Panc1 (cell line): ENCODE data around the gene NUDT22. TPM values are rescaled to one million over a fixed set of nuclear protein-coding genes. Genes with fewer than 3 reads are reported as not detected.
A peak's percentile ranks its signal among the peaks of the same experiment; 100 is the strongest.

Experiments used
- ATAC-seq: fragments of 200-7000 bp; cut with Tn5 transposase; 2 replicates; pipeline ENCODE4 v1.9.1; 2020; ENCODE audit warnings: mild to moderate bottlenecking, moderate library complexity
- BruUV-seq: library from RNA; stranded (reverse); fragments of 400-500 nt; replicated peaks from 2 replicates; lab custom pipeline; 2021; lab: Mats Ljungman, UMichigan
- CTCF ChIA-PET: fragments of 300-600 bp; sonication (Branson Sonifier 250); formaldehyde crosslinking; loops from one replicate; lab custom pipeline; 2022; ENCODE audit warnings: antibody characterized with exemption; lab: Charles Lee
- POLR2A ChIA-PET: fragments of 300-600 bp; sonication (Branson Sonifier 250); formaldehyde crosslinking; loops from one replicate; lab custom pipeline; 2022; ENCODE audit warnings: antibody characterized with exemption; lab: Charles Lee
- DNase-seq: peaks from one replicate; pipeline ENCODE4 v3.0.0-alpha.2; 2010; ENCODE audit warnings: low read depth, low spot score
- H3K27ac ChIP-seq: 2 replicates; pipeline ENCODE4 v1.5.1; 2011; ENCODE audit warnings: mild to moderate bottlenecking, low read length, inconsistent platforms
- H3K27me3 ChIP-seq: fragments of 200-500 bp; sonication (Bioruptor generic); 2 replicates; pipeline ENCODE4 v1.6.0; 2014; ENCODE audit warnings: low read length, inconsistent platforms; ENCODE audit not compliant: control insufficient read depth, insufficient read depth
- H3K36me3 ChIP-seq: fragments of 200-500 bp; sonication (Bioruptor generic); 2 replicates; pipeline ENCODE4 v1.5.1; 2014; ENCODE audit warnings: inconsistent platforms, mild to moderate bottlenecking, low read length, moderate library complexity; ENCODE audit not compliant: control insufficient read depth, insufficient read depth
- H3K4me1 ChIP-seq: 2 replicates; pipeline ENCODE4 v1.5.1; 2011; ENCODE audit warnings: inconsistent platforms, mild to moderate bottlenecking, low read length, moderate library complexity; ENCODE audit not compliant: control insufficient read depth, insufficient read depth
- H3K4me3 ChIP-seq, 2 experiments: 2 replicates each; pipeline ENCODE4 v1.5.1; 2011 to 2012; ENCODE audit warnings: low read depth in 2 of 2, low read length in 2 of 2, mild to moderate bottlenecking in 2 of 2, inconsistent platforms in 1 of 2, moderate library complexity in 1 of 2
- H3K9me3 ChIP-seq: fragments of 200-500 bp; sonication (Bioruptor generic); 2 replicates; pipeline ENCODE4 v1.5.1; 2014; ENCODE audit warnings: low read depth, mild to moderate bottlenecking, inconsistent platforms, low read length, moderate library complexity; ENCODE audit not compliant: control insufficient read depth, insufficient read depth
- POLR2AphosphoS5 ChIP-seq: IDR thresholded peaks from 2 replicates; pipeline ENCODE4 v1.6.1; 2012; ENCODE audit warnings: mild to moderate bottlenecking, low read depth, low read length, moderate library complexity
- SIN3A ChIP-seq: IDR thresholded peaks from 2 replicates; pipeline ENCODE4 v1.6.1; 2012; ENCODE audit warnings: low read depth, mild to moderate bottlenecking, low read length, moderate library complexity, borderline replicate concordance; ENCODE audit not compliant: insufficient read depth
- TCF7L2 ChIP-seq: IDR thresholded peaks from 2 replicates; pipeline ENCODE4 v1.6.1; 2011; ENCODE audit warnings: mild to moderate bottlenecking, low read depth, low read length, inconsistent platforms
- in situ Hi-C: cut with HindIII; loops from 2 replicates; pipeline ENCODE4 v1.10.0; 2016; ENCODE audit warnings: low sequenced_read_pairs, low pct_unique_long_range_greater_than_20kb
- intact Hi-C: fragments of 100-400 bp; cut with micrococcal nuclease; formaldehyde crosslinking; loops from one replicate; pipeline ENCODE4 v1.10.0; 2022; ENCODE audit not compliant: unreplicated experiment
- total RNA-seq: library from RNA; stranded (reverse); gene quantifications from one replicate; pipeline ENCODE4 v1.2.1, GENCODE V29; 2021; ENCODE audit not compliant: unreplicated experiment
- TF ChIP-seq, protein P1 (sequence below), 2 experiments: IDR thresholded peaks; 2 replicates each; pipeline ENCODE4 v1.6.1; 2011 to 2012; ENCODE audit warnings: low read depth in 2 of 2, control low read depth in 1 of 2, low read length in 1 of 2, mild to moderate bottlenecking in 1 of 2, moderate library complexity in 1 of 2; ENCODE audit not compliant: insufficient read depth in 1 of 2
- TF ChIP-seq, protein P2 (sequence below): fragments of 450-650 bp; IDR thresholded peaks from 2 replicates; pipeline ENCODE4 v1.5.1; 2017; ENCODE audit warnings: mild to moderate bottlenecking

The NUDT22 gene
- total RNA-seq, 1 experiment from 2014 or later = 98.8 TPM

DNA sequence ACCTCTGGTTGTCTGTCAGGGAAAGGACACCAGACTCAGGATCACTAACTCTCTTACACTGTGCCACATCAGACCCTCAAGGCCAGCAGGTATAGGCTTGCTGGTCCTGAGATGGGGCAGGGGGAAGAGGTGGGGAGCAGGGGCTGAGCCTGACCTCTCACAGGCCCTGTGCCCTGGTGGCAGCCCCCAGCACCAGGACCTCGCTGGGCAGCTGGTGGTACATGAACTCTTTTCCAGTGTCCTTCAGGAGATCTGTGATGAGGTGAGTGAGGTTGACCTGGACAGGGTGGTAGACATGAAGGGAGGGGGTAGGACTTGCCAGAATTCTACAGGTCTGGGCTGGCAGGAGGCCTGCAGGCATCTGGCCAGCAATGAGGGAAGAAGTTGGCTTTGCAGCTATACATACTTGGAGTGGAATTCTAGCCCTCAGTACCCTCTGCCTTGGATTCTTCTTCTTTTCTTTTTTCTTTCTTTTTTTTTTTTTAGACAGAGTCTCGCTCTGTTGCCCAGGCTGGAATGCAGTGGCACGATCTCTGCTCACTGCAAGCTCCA is 1.4 kb downstream of the NUDT22 start:
- in situ Hi-C loops (no loop called here), intact Hi-C loops (no loop called here)
- TF ChIP-seq, protein P1, sequence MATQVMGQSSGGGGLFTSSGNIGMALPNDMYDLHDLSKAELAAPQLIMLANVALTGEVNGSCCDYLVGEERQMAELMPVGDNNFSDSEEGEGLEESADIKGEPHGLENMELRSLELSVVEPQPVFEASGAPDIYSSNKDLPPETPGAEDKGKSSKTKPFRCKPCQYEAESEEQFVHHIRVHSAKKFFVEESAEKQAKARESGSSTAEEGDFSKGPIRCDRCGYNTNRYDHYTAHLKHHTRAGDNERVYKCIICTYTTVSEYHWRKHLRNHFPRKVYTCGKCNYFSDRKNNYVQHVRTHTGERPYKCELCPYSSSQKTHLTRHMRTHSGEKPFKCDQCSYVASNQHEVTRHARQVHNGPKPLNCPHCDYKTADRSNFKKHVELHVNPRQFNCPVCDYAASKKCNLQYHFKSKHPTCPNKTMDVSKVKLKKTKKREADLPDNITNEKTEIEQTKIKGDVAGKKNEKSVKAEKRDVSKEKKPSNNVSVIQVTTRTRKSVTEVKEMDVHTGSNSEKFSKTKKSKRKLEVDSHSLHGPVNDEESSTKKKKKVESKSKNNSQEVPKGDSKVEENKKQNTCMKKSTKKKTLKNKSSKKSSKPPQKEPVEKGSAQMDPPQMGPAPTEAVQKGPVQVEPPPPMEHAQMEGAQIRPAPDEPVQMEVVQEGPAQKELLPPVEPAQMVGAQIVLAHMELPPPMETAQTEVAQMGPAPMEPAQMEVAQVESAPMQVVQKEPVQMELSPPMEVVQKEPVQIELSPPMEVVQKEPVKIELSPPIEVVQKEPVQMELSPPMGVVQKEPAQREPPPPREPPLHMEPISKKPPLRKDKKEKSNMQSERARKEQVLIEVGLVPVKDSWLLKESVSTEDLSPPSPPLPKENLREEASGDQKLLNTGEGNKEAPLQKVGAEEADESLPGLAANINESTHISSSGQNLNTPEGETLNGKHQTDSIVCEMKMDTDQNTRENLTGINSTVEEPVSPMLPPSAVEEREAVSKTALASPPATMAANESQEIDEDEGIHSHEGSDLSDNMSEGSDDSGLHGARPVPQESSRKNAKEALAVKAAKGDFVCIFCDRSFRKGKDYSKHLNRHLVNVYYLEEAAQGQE (IDR thresholded peaks at IDR 0.05; ENCODE audit: insufficient read depth in 1 of 2, low read depth in 2 of 2, low read length in 1 of 2) = no peak
- TF ChIP-seq SIN3A = no peak
- TF ChIP-seq POLR2AphosphoS5 = no peak
- TF ChIP-seq TCF7L2 = no peak
- TF ChIP-seq, protein P2, sequence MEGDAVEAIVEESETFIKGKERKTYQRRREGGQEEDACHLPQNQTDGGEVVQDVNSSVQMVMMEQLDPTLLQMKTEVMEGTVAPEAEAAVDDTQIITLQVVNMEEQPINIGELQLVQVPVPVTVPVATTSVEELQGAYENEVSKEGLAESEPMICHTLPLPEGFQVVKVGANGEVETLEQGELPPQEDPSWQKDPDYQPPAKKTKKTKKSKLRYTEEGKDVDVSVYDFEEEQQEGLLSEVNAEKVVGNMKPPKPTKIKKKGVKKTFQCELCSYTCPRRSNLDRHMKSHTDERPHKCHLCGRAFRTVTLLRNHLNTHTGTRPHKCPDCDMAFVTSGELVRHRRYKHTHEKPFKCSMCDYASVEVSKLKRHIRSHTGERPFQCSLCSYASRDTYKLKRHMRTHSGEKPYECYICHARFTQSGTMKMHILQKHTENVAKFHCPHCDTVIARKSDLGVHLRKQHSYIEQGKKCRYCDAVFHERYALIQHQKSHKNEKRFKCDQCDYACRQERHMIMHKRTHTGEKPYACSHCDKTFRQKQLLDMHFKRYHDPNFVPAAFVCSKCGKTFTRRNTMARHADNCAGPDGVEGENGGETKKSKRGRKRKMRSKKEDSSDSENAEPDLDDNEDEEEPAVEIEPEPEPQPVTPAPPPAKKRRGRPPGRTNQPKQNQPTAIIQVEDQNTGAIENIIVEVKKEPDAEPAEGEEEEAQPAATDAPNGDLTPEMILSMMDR = no peak
- ATAC-seq (no peak), DNase-seq (no peak)
- H3K27me3 ChIP-seq = no peaks in the 10 kb centered on the region
- peak overlapping the region; percentile 90 for H3K27ac ChIP-seq
- H3K36me3 ChIP-seq = peaks cover 2% of the 10 kb centered on the region
- peaks cover 32% of the 10 kb centered on the region for H3K4me1 ChIP-seq
- no TSS peak for BruUV-seq
- CTCF ChIA-PET = interaction anchor here (0.6 kb wide), 1 partner anchor 23 kb away, joined by 5 read pairs; no protein-coding TSS in a partner anchor
- H3K4me3 ChIP-seq = peak overlapping the region; percentile 76 to 86
- no peaks in the 10 kb centered on the region for H3K9me3 ChIP-seq
- POLR2A ChIA-PET = interaction anchor here (0.6 to 0.8 kb wide), 2 partner anchors 14 to 47 kb away, joined by 4 to 9 read pairs; no protein-coding TSS in a partner anchor

DNA sequence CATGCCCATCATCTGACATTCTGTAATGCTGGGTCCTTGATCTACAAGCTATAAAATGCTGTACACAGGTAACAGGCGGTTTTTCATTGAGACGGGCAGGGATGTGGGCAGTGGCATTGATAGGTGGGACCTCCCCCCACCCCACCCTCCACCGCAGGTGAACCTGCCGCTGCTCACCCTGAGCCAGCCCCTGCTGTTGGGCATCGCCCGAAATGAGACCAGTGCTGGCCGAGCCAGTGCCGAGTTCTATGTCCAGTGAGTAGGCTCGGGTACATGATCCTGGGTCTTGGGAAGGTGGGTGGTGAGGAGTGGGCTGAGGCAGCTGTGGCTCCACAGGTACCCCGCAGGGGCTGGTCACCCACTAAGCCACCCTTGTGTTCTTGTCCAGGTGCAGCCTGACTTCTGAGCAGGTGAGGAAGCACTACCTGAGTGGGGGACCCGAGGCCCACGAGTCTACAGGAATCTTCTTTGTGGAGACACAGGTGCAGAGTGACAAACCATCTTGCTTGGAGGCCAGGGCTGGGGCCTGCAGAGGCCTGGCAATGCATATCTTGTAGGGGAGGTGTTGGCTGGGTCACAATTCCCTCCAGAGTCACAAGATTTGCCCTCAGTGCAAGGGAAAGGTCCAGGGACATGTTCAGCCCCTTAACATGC is 3.1 kb downstream of the NUDT22 start:
- Histone ChIP-seq H3K36me3 (peaks cover 2% of the 10 kb centered on the region; the same call in 1 of the 2 replicates), H3K27ac (peak overlapping the region; percentile 87), H3K4me1 (peaks cover 46% of the 10 kb centered on the region), H3K4me3 (peak overlapping the region in 1 of 2 experiments; percentile 79; a peak in 2 of 4 replicates), H3K9me3 (no peaks in the 10 kb centered on the region), H3K27me3 (no peaks in the 10 kb centered on the region)
- CTCF ChIA-PET = no interaction called here
- ATAC-seq = no peak
- no peak for DNase-seq
- intact Hi-C loops (no loop called here), in situ Hi-C loops (no loop called here)
- BruUV-seq = TSS peak; percentile 70
- POLR2A ChIA-PET = interaction anchor here (0.5 to 1.0 kb wide), 3 partner anchors 12 to 436 kb away, joined by 3 to 8 read pairs (median 4); no protein-coding TSS in a partner anchor
- TF ChIP-seq, protein P1 (IDR thresholded peaks at IDR 0.05; ENCODE audit: insufficient read depth in 1 of 2, low read depth in 2 of 2, low read length in 1 of 2) = no peak
- TF ChIP-seq POLR2AphosphoS5 (no peak), SIN3A (no peak), TCF7L2 (no peak)
- TF ChIP-seq, protein P2 = no peak
